K562 (cell line): ENCODE results near the gene MRPS35. TPM values are rescaled to one million over a fixed set of nuclear protein-coding genes. Genes with fewer than 3 reads are reported as not detected.

Source experiments
- ATAC-seq: fragments of 200-7000 bp; cut with Tn5 transposase; 3 replicates; pipeline ENCODE4 v1.9.1; 2020; ENCODE audit warnings: moderate library complexity
- BruUV-seq: library from RNA; stranded (reverse); fragments of 400-500 nt; replicated peaks from 2 replicates; lab custom pipeline; 2021; lab: Mats Ljungman, UMichigan
- CTCF ChIA-PET: fragments of 300-600 bp; formaldehyde crosslinking; extraction: SDS; loops from one replicate; lab custom pipeline; 2021; ENCODE audit warnings: low intra/inter-chr PET ratio; lab: Yijun Ruan, JAX
- POLR2A ChIA-PET: fragments of 300-600, 350-650 bp; sonication (Branson Sonifier 250); formaldehyde crosslinking; extraction: SDS; loops from one replicate; lab custom pipeline; 2021; ENCODE audit warnings: antibody characterized with exemption, inconsistent platforms; lab: Yijun Ruan, JAX
- DNase-seq, 4 experiments: peaks; one replicate each; pipeline versions ENCODE4 v3.0.0 to v3.0.0-alpha.2; 2011 to 2018; ENCODE audit warnings: low spot score in 3 of 4, mixed read lengths in 3 of 4; ENCODE audit errors: extremely low read depth in 1 of 4
- FAIRE-seq: peaks from 2 replicates; lab custom pipeline; 2011; peaks lifted over from hg19 to GRCh38; lab: Jason Lieb, UNC
- H2AFZ ChIP-seq: 2 replicates; pipeline ENCODE4 v1.6.0; 2011; ENCODE audit warnings: low read depth, low read length, control low read depth, inconsistent platforms
- H3K27ac ChIP-seq: fragments of 200-600 bp; 3 replicates; pipeline ENCODE4 v1.8.0; 2011; ENCODE audit warnings: low read depth, mild to moderate bottlenecking, control low read depth, inconsistent platforms, low read length, moderate library complexity, mixed read lengths; ENCODE audit errors: extremely low read depth
- H3K27me3 ChIP-seq, 2 experiments: fragments of 300-600 bp in 1 of 2; 2 replicates in 1 of 2; 3 replicates in 1 of 2; pipeline versions ENCODE4 v1.6.0 to v1.8.0; 2011; ENCODE audit warnings: inconsistent platforms in 2 of 2, low read length in 2 of 2, mild to moderate bottlenecking in 1 of 2, mixed read lengths in 1 of 2, moderate library complexity in 1 of 2; ENCODE audit not compliant: control insufficient read depth in 2 of 2, insufficient read depth in 2 of 2
- H3K36me3 ChIP-seq: fragments of 300-600 bp; 3 replicates; pipeline ENCODE4 v1.8.0; 2011; ENCODE audit warnings: mild to moderate bottlenecking, low read length, inconsistent platforms; ENCODE audit not compliant: control insufficient read depth, insufficient read depth
- H3K4me1 ChIP-seq, 2 experiments: fragments of 200-600 bp in 1 of 2; replicated peaks in 1 of 2; 2 replicates in 1 of 2; 3 replicates in 1 of 2; pipeline versions ENCODE4 v1.5.1 to v1.8.0; 2011; ENCODE audit warnings: inconsistent platforms in 2 of 2, low read length in 2 of 2, mild to moderate bottlenecking in 1 of 2, mixed read lengths in 1 of 2, moderate library complexity in 1 of 2; ENCODE audit not compliant: control insufficient read depth in 2 of 2, insufficient read depth in 2 of 2
- H3K4me2 ChIP-seq: 2 replicates; pipeline ENCODE4 v1.6.1; 2011; ENCODE audit warnings: low read length, control low read depth, inconsistent platforms, mixed read lengths; ENCODE audit not compliant: insufficient read depth
- H3K4me3 ChIP-seq: fragments of 200-600 bp; sonication (generic), shearing (Covaris generic); 2 replicates; pipeline ENCODE4 v1.5.1; 2016; ENCODE audit warnings: control low read depth, inconsistent platforms
- H3K79me2 ChIP-seq: fragments of 200-600 bp; 3 replicates; pipeline ENCODE4 v1.8.0; 2011; ENCODE audit warnings: low read length, inconsistent platforms; ENCODE audit not compliant: control insufficient read depth, insufficient read depth
- H3K9ac ChIP-seq, 2 experiments: 2 replicates each; pipeline versions ENCODE4 v1.6.0 to v1.6.1; 2011; ENCODE audit warnings: low read depth in 2 of 2, low read length in 2 of 2, control low read depth in 1 of 2, inconsistent platforms in 1 of 2, mild to moderate bottlenecking in 1 of 2, mixed read lengths in 1 of 2; ENCODE audit not compliant: insufficient read depth in 1 of 2
- H3K9me1 ChIP-seq: one replicate; pipeline ENCODE4 v1.6.0; 2011; ENCODE audit warnings: inconsistent platforms, mild to moderate bottlenecking, low read length, moderate library complexity; ENCODE audit not compliant: control insufficient read depth, insufficient read depth
- H3K9me3 ChIP-seq: replicated peaks from 2 replicates; pipeline ENCODE4 v1.5.1; 2011; ENCODE audit warnings: low read depth, low read length, inconsistent platforms; ENCODE audit not compliant: control insufficient read depth, insufficient read depth
- H4K20me1 ChIP-seq: replicated peaks from 2 replicates; pipeline ENCODE4 v1.6.1; 2011; ENCODE audit warnings: low read length, inconsistent platforms, mixed read lengths; ENCODE audit not compliant: control insufficient read depth, insufficient read depth
- ADNP ChIP-seq: fragments of 200-800 bp; sonication (Bioruptor generic); IDR thresholded peaks from 2 replicates; pipeline ENCODE4 v1.6.1; 2016; ENCODE audit warnings: missing genetic modification characterization, missing compliant biosample characterization
- ARID1B ChIP-seq: fragments of 450-650 bp; IDR thresholded peaks from 2 replicates; pipeline ENCODE4 v1.6.1; 2016; ENCODE audit warnings: antibody characterized with exemption, mild to moderate bottlenecking, inconsistent platforms
- BRD4 ChIP-seq: fragments of 200-600 bp; sonication (generic); IDR thresholded peaks from 2 replicates; pipeline ENCODE4 v1.6.1; 2017; ENCODE audit warnings: inconsistent platforms
- BRF1 ChIP-seq: IDR thresholded peaks from 3 replicates; pipeline ENCODE4 v1.6.1; 2011; ENCODE audit warnings: borderline replicate concordance, mild to moderate bottlenecking; ENCODE audit not compliant: insufficient read length; ENCODE audit errors: extremely low read depth
- CBFA2T2 ChIP-seq: fragments of 450-650 bp; conservative IDR thresholded peaks from 2 replicates; pipeline ENCODE4 v1.6.1; 2017; ENCODE audit warnings: mild to moderate bottlenecking
- CEBPB ChIP-seq: fragments of 450-650 bp; IDR thresholded peaks from 2 replicates; pipeline ENCODE4 v1.6.1; 2016; ENCODE audit warnings: missing genetic modification characterization, missing compliant biosample characterization
- DMBX1 ChIP-seq: fragments of 250-450 bp; sonication (Bioruptor Pico); IDR thresholded peaks from 2 replicates; pipeline ENCODE4 v1.8.0; 2022; ENCODE audit warnings: inconsistent platforms, mild to moderate bottlenecking, moderate library complexity, borderline replicate concordance
- HNRNPH1 ChIP-seq: fragments of 200-400 bp; formaldehyde crosslinking; optimal IDR thresholded peaks from 2 replicates; pipeline ENCODE3; 2017; ENCODE audit warnings: low read depth, mild to moderate bottlenecking, low read length, moderate library complexity
- JUND ChIP-seq, 2 experiments: IDR thresholded peaks; 2 replicates in 1 of 2; 3 replicates in 1 of 2; pipeline ENCODE4 v1.6.1; 2011; ENCODE audit warnings: borderline replicate concordance in 2 of 2, low read depth in 2 of 2, low read length in 2 of 2, improper control_type of control experiment in 1 of 2, missing biosample characterization in 1 of 2, missing genetic modification characterization in 1 of 2, missing genetic modification reagents in 1 of 2
- MECOM ChIP-seq: fragments of 250-450 bp; sonication (Bioruptor Pico); IDR thresholded peaks from 2 replicates; pipeline ENCODE4 v1.8.0; 2022; ENCODE audit warnings: inconsistent platforms
- MED1 ChIP-seq: sonication (generic); formaldehyde crosslinking; IDR thresholded peaks from 2 replicates; pipeline ENCODE4 v1.8.1; 2023; ENCODE audit warnings: missing genetic modification reagents, borderline replicate concordance
- NR2C2 ChIP-seq, 2 experiments: fragments of 200-800 bp in 1 of 2; sonication (Bioruptor generic) in 1 of 2; sonication (generic) in 1 of 2; formaldehyde crosslinking in 1 of 2; IDR thresholded peaks; 2 replicates each; pipeline versions ENCODE4 v1.6.1 to v1.8.0; 2016 to 2022; ENCODE audit warnings: mild to moderate bottlenecking in 1 of 2, missing compliant biosample characterization in 1 of 2, missing genetic modification characterization in 1 of 2, missing genetic modification reagents in 1 of 2
- PHB2 ChIP-seq: fragments of 450-650 bp; IDR thresholded peaks from 2 replicates; pipeline ENCODE4 v1.6.1; 2017; ENCODE audit warnings: low read depth
- SMARCA4 ChIP-seq: fragments of 450-650 bp; IDR thresholded peaks from 2 replicates; pipeline ENCODE4 v1.6.1; 2016
- SMARCE1 ChIP-seq: fragments of 450-650 bp; IDR thresholded peaks from 2 replicates; pipeline ENCODE4 v1.7.1; 2016; ENCODE audit warnings: mild to moderate bottlenecking
- SOX6 ChIP-seq: fragments of 450-650 bp; IDR thresholded peaks from 2 replicates; pipeline ENCODE4 v1.6.1; 2014; ENCODE audit warnings: mild to moderate bottlenecking
- SP1 ChIP-seq: sonication (generic); formaldehyde crosslinking; IDR thresholded peaks from 2 replicates; pipeline ENCODE4 v1.8.1; 2022; ENCODE audit warnings: mild to moderate bottlenecking, missing genetic modification reagents
- TAF15 ChIP-seq: fragments of 200-400 bp; formaldehyde crosslinking; IDR thresholded peaks from 2 replicates; pipeline ENCODE4 v1.6.1; 2017; ENCODE audit warnings: mild to moderate bottlenecking, low read depth, low read length, moderate library complexity
- TAL1 ChIP-seq: fragments of 450-650 bp; IDR thresholded peaks from 2 replicates; pipeline ENCODE4 v1.6.1; 2016; ENCODE audit warnings: mild to moderate bottlenecking
- TEAD4 ChIP-seq, 2 experiments: sonication (generic) in 1 of 2; formaldehyde crosslinking in 1 of 2; IDR thresholded peaks; 2 replicates each; pipeline versions ENCODE4 v1.6.1 to v1.8.0; 2012 to 2022; ENCODE audit warnings: borderline replicate concordance in 1 of 2, inconsistent platforms in 1 of 2, low read length in 1 of 2, mild to moderate bottlenecking in 1 of 2, missing genetic modification reagents in 1 of 2
- WGBS: fragments of 100-300 bp; shearing (Covaris generic); methylation state at CpG from one replicate; pipeline ENCODE4 v1.1.6; 2016; ENCODE audit warnings: low coverage, mixed read lengths; ENCODE audit not compliant: insufficient coverage; ENCODE audit errors: missing lambda C conversion rate; 5-methylcytosine and 5-hydroxymethylcytosine counted together
- in situ Hi-C: fragments of 300-500 bp; cut with MboI; formaldehyde crosslinking; loops from 4 replicates; pipeline ENCODE4 v1.15.0; 2018; ENCODE audit warnings: inconsistent platforms, mixed read lengths
- intact Hi-C: fragments of 100-400 bp; cut with micrococcal nuclease; formaldehyde crosslinking; loops from 2 replicates; pipeline ENCODE4 v1.14.2; 2022
- polyA plus RNA-seq, 8 experiments: library from polyadenylated mRNA; depleted of rRNA in 4 of 8; stranded (reverse) in 5 of 8; unstranded in 3 of 8; fragments of >200 nt; fragmentation: Nextera tagmentation in 2 of 8; fragmentation: Illumina TruSeq in 1 of 8; extraction: Ambion mirVana in 2 of 8; extraction: Trizol in 1 of 8; gene quantifications; 2 replicates each; pipeline versions ENCODE4 v1.2.1 to v1.2.3, GENCODE V29; 2011 to 2014; ENCODE audit warnings: inconsistent platforms in 1 of 8, missing spikeins in 1 of 8
- total RNA-seq, 7 experiments: library from RNA; depleted of rRNA in 6 of 7; stranded (reverse); fragments of >200 nt in 6 of 7; fragmentation: Illumina TruSeq in 2 of 7; extraction: Trizol in 2 of 7; gene quantifications; 2 replicates each; pipeline versions ENCODE4 v1.2.1 to v1.2.3, GENCODE V29; 2011 to 2021; ENCODE audit warnings: low replicate concordance in 1 of 7
- TF ChIP-seq, protein P1 (sequence below): fragments of 250-450 bp; sonication (Bioruptor Pico); IDR thresholded peaks from 2 replicates; pipeline ENCODE4 v1.8.0; 2021; ENCODE audit warnings: mild to moderate bottlenecking, moderate library complexity
- TF ChIP-seq, protein P2 (sequence below), 2 experiments: fragments of 450-650 bp; IDR thresholded peaks; 2 replicates each; pipeline ENCODE4 v1.6.1; 2016

Gene MRPS35
- total and polyA plus RNA-seq, 9 of the 15 experiments (the other 6 are each of a cell fraction or from before 2014, with no cell fraction given), result 79.0 to 183 (median 114) TPM

DNA sequence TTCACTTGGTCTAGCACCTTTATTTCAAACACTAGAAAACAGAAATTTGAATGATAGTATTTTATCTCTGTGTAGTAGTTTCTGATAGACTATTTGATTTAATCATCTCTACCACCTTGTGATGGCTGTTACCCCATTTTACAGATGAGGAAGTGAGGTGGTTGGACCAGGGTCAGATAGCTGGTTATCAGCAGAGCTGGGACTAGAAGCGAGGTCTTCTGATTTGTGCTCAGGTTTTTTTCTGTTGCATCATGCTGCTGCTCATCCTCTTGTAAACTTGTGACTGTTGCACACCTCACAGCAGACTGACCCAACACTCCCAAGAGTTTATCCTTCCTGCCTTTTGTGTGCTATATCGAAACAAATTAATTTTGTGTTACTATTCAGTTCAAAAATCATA lies 79.5 kb downstream of the MRPS35 start:
- FAIRE-seq, result no peak
- ATAC-seq, result peak; percentile 79
- no peaks in the 10 kb centered on the region for H3K9me1 ChIP-seq
- intact Hi-C loops, result no loop called here
- H4K20me1 ChIP-seq, result no peaks in the 10 kb centered on the region
- peak in 1 of 4 experiments; percentile 39 for DNase-seq
- no peaks in the 10 kb centered on the region for H3K79me2 ChIP-seq
- no TSS peak for BruUV-seq
- no peak overlapping the region for H3K4me2 ChIP-seq
- ChIA-PET CTCF (no interaction called here), POLR2A (interaction anchor here (0.9 kb wide), 1 partner anchor 10 kb away, joined by 3 read pairs; the partner anchor contains the start of genes KLHL42 and MANSC4)
- no peak overlapping the region for H2AFZ ChIP-seq
- H3K9ac ChIP-seq, result no peak overlapping the region
- H3K9me3 ChIP-seq, result no peaks in the 10 kb centered on the region
- in situ Hi-C loops, result no loop called here
- no peak overlapping the region for H3K4me3 ChIP-seq
- H3K27ac ChIP-seq, result no peak overlapping the region
- H3K27me3 ChIP-seq, result no peaks in the 10 kb centered on the region
- H3K4me1 ChIP-seq, result peaks cover 0 to 6% of the 10 kb centered on the region in 2 experiments; a peak in 2 of 5 replicates
- WGBS, result 36% methylated on average over 2 of the region's 2 CpGs
- peaks cover 39% of the 10 kb centered on the region; the same call in 2 of the 3 replicates for H3K36me3 ChIP-seq
- 0 out of 2 replicates have a peak, but pooled peaks have one; percentile 7 for TF ChIP-seq CEBPB (tag)
- TF ChIP-seq NR2C2 (CRISPR knock-in tag; IDR thresholded peaks at IDR 0.05), result no peak
- 0 out of 2 replicates have a peak, but pooled peaks have one; percentile 21 for TF ChIP-seq NR2C2 (tag; IDR thresholded peaks at IDR 0.05)
- TF ChIP-seq SP1 (CRISPR knock-in tag), result no peak
- no peak for TF ChIP-seq HNRNPH1
- TF ChIP-seq SMARCE1, result no peak
- TF ChIP-seq CBFA2T2, result peak; percentile 28; the same call in 1 of the 2 replicates
- peak; percentile 43; the same call in 1 of the 2 replicates for TF ChIP-seq SOX6
- TF ChIP-seq BRD4, result no peak
- TF ChIP-seq, protein P1, sequence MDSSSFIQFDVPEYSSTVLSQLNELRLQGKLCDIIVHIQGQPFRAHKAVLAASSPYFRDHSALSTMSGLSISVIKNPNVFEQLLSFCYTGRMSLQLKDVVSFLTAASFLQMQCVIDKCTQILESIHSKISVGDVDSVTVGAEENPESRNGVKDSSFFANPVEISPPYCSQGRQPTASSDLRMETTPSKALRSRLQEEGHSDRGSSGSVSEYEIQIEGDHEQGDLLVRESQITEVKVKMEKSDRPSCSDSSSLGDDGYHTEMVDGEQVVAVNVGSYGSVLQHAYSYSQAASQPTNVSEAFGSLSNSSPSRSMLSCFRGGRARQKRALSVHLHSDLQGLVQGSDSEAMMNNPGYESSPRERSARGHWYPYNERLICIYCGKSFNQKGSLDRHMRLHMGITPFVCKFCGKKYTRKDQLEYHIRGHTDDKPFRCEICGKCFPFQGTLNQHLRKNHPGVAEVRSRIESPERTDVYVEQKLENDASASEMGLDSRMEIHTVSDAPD (CRISPR knock-in tag), result no peak
- TF ChIP-seq TEAD4 (IDR thresholded peaks at IDR 0.05; ENCODE audit: low read length), result peak; percentile 61
- no peak for TF ChIP-seq TEAD4 (CRISPR knock-in tag; IDR thresholded peaks at IDR 0.05; ENCODE audit: borderline replicate concordance)
- no peak for TF ChIP-seq TAF15
- TF ChIP-seq JUND (IDR thresholded peaks at IDR 0.05; ENCODE audit: borderline replicate concordance, low read depth, low read length), result peak; percentile 56; the same call in 1 of the 2 replicates
- no peak for TF ChIP-seq JUND (tag; IDR thresholded peaks at IDR 0.05; ENCODE audit: borderline replicate concordance, low read depth, low read length)
- TF ChIP-seq, protein P2, sequence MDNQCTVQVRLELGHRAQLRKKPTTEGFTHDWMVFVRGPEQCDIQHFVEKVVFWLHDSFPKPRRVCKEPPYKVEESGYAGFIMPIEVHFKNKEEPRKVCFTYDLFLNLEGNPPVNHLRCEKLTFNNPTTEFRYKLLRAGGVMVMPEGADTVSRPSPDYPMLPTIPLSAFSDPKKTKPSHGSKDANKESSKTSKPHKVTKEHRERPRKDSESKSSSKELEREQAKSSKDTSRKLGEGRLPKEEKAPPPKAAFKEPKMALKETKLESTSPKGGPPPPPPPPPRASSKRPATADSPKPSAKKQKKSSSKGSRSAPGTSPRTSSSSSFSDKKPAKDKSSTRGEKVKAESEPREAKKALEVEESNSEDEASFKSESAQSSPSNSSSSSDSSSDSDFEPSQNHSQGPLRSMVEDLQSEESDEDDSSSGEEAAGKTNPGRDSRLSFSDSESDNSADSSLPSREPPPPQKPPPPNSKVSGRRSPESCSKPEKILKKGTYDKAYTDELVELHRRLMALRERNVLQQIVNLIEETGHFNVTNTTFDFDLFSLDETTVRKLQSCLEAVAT (IDR thresholded peaks at IDR 0.05), result no peak
- peak; percentile 69 for TF ChIP-seq TAL1
- no peak for TF ChIP-seq PHB2
- TF ChIP-seq DMBX1 (CRISPR knock-in tag), result peak; percentile 52
- no peak for TF ChIP-seq BRF1
- peak; percentile 57 for TF ChIP-seq ARID1B
- peak; percentile 83; the same call in 1 of the 2 replicates for TF ChIP-seq MECOM (CRISPR knock-in tag)
- TF ChIP-seq MED1 (CRISPR knock-in tag), result no peak
- peak; percentile 39; the same call in 1 of the 2 replicates for TF ChIP-seq ADNP
- peak; percentile 51; the same call in 1 of the 2 replicates for TF ChIP-seq SMARCA4
